ENCODE data around the gene MYO5B.

DNA sequence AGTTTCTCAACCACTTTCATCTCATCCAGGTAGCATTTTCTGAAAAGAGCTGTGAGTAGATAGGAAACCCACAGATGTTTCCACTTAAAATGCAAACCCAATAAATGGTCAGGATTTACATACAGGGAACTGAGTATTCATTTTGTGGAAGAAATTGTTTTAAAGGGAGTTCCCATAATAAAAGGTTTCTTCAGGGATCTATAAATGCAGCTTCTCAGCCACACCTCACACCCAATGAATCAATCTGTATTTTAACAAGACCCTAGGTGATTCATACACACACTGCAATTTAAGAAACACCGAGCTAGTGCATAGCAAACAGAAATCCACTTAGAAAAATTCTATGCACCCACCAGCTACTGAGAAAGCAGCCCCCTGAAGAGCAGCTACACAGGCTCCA is 241.6 kb downstream of the MYO5B start:
- no peak for TF ChIP-seq POLR2A (IDR thresholded peaks at IDR 0.05; ENCODE audit: low read length)
- no peak for TF ChIP-seq GATA1 (IDR thresholded peaks at IDR 0.05; ENCODE audit: low read depth, low read length)

Data from erythroblast (primary cell).